MM.1S (cell line): Measurements from ENCODE around the gene CLEC4A.
"Not testable (repeated sequence)": the region's sequence is repeated elsewhere in the genome, so short reads cannot be mapped to it uniquely, and the experiment has no call there.

ENCODE experiments used
- CTCF ChIP-seq: fragments of 300-600 bp; sonication (generic); IDR thresholded peaks from 2 replicates; pipeline ENCODE4 v1.5.1; 2016; ENCODE audit warnings: antibody characterized with exemption, low read length, mixed read lengths
- EZH2 ChIP-seq: fragments of 300-600 bp; sonication (generic); optimal IDR thresholded peaks from 2 replicates; pipeline ENCODE3; 2017; ENCODE audit warnings: low read depth, mild to moderate bottlenecking, antibody characterized with exemption, low read length, mixed read lengths
- EZH2phosphoT487 ChIP-seq: fragments of 300-600 bp; sonication (generic); IDR thresholded peaks from 2 replicates; pipeline ENCODE4 v1.6.1; 2018; ENCODE audit warnings: antibody characterized with exemption, low read length

DNA sequence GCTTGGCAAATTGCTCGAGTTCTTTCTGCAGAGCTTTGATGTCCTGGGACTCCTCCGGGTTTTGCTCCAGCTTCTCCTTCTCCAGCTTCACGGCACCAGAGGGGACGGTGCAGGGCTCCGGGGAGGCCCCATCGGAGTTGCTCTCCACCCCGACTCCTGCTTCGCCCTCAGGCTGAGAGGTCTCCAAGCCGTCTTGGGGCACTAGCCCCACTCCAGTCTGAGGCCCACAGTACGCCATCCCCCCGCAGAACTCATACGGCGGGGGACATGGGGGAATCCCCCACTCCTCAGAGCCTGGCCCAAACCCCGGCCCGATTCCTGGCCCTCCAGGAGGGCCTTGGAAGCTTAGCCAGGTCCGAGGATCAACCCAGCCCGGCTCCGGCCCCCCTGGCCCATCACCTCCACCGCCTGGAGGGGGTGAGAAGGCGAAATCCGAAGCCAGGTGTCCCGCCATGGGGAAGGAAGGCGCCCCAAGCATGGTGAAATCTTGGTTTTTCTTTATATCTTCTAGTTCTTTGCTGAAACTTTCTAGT lies 11.0 kb downstream of the CLEC4A start:
- TF ChIP-seq CTCF, EZH2, EZH2phosphoT487: not testable (repeated sequence)
